Stromal cell of bone marrow (primary cell): ENCODE data around the gene LAMB4.

ENCODE experiments used
- DNase-seq: peaks from one replicate; pipeline ENCODE4 v3.0.0-alpha.2; 2012; ENCODE audit warnings: low read depth

Gene LAMB4

DNA sequence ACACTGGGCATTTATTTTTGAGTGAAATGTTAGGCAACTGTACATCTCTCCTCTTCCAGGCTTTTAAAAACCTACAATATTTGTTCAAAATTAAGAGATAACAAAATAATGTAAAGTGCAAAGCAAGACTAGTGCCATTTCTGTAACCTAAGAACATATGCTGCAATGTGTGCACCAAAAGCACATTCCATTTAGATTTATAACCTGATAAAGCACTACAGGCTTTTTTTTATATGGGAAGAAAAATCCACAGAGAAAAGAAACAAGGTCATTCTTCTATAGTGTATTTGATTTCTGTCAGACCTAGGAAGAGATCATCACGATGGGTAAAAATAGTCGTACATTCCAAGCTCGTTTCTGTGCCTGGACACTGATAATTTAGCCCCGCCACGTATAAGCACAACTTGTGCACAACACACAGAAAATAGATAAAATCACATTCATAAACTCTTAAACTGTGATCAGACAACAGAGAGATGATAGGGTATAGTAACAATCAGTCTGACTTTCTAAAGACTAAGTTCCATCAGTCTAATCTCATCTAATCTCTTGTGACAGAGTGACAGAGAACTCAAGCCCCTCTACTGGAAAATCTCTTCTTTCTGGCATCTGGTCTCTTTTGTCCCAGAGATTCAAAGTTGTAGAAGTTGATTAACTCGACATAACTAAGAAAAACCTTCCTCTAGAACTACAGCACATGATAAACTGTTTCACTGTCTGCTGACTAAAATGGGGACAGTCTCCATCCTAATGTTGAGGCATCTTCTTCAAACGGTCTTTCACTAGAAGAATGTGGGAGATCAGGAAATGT, 133.9 kb downstream of the LAMB4 start:
- DNase-seq = no peak

DNA sequence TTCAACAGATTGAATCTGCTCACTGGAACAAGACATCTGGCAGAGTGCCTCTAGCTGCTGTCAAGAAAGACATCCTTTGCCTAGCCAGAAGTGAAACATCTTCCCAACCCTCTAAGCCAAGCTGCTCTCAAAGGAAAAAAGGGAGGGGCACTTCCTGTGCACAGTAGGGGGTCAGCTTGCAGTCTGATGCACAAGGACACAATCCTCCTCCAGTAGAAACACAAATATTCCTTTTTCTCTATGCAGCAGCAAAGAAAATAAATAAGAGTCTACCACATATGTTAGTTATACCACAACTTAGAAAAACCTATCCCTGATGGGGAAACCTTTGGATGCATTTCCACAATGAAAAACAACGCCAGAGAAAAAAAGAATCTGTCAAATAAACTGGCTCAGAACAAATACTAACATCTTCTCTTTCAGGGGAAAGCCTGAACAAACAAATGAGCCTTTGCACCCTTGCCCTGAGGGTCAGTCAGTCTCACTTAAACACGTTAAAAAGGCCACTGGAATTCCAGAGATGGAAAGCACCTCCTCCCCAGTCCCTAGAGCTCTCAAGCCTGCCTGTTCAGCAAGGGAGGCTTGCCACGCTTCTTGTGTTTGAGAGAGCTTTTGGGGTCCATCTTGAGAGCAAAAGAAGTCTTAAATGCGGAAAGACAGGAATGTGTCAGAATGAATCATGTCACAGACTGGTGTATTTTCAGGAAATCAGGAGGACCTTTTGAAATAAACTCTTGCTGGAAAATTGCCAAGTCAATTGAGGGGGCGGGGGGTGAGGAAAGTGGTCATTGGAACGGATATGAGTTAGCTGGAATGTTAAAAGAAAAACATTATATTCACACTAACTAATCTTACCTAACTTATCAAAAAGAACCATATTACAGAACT, 134.7 kb downstream of the LAMB4 start:
- DNase-seq = peak; percentile 76

DNA sequence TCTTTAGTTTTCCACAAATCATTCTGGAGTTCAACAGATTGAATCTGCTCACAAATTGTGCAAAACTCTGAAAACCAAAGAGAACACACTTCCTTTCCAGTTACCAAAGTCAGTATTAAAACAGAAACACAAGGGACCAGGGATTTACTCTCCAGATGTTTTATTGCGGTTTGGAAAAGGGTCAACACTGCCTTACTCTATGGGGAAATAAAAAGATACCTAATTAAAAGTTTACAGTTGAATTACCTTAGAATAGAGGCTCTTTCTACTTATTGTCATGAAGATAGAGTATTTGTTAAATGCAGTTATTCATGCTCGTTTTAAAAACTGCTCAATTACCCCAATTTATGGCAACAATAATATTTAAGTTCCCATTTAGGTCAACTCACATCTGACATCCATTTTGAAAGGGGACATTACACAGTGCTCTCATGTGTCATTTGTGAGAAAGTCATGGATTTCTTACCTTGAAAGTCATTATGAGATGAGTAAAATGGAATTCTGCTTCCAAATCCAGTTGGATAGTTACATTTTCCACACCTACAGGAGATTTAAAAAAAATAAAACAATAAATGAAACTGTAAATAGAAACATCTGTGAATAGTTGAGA, 135.6 kb downstream of the LAMB4 start:
- no peak for DNase-seq

DNA sequence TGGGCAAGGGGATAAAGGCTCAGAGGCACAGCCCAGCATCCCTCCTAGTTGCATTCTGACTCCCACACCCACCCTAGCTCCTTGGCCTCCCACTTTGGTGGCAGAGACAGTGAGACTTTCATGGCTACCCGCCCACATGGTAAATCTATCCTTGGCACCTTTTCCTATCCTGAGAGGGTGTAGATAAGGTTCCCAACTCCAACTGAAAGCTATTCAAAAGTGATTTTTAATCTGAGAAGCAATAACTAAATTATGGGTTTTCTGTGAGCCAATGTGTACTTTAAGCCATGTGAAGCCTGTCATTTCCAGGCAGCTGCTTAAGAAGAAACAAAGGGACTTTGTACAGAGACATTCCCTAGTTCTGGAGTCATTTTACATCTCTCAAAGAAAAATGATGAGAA, 136.3 kb downstream of the LAMB4 start:
- no peak for DNase-seq

DNA sequence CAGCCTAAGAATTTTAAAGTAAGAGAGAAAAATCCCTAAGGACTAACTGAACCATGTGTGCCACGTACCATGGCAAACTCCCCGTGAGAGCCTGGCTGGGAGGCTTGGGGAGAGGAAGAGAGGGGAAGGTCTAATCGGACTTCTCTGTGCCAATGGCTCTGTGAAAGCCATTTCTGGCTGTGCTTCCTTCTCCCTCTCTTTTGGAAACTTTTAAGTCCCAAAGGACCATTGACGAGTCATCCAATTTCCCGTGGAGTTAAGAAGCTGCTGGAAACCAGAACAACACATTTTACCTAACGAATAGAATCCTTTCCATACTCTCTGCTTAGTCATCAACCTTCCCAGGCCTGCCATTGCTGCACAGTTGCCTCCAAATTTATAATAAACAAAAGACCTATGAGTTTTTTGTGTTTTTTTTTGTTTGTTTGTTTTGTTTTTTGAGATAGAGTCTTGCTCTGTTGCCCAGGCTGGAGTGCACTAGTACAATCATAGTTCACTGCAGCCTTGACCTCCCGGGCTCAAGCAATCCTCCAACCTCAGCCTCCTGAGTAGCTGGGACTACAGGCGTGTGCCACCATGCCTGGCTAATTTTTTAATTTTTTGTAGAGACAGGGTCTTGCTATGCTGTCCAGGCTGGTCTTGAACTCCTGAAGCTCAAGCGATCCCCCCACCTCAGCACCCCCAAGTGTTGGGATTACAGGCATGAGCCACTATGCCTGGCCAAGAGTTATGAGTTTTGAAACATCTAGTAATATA, 140.4 kb downstream of the LAMB4 start:
- peak; percentile 91 for DNase-seq

DNA sequence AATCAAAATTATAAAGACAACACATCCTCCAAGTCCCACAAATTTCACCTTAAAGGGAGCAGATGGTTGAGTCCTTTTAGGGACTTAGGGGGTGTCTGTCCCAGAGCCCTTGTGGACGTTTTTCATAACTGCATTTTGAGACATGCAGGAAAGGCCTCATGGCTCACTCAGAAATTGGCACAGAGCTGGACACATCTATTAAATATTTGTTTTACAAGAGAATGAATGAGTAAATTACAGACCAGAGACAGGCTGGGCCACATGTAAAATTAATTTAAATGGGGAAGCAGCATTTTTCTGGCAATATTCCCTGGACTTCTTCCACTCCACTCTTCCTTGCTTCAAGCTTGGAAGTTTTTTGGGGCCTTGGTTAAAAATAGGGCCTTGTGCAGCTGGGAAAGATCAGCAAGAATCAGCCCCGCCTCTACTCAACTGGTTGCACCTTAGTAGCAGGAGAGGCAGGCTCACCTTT, 147.2 kb downstream of the LAMB4 start:
- DNase-seq = no peak

DNA sequence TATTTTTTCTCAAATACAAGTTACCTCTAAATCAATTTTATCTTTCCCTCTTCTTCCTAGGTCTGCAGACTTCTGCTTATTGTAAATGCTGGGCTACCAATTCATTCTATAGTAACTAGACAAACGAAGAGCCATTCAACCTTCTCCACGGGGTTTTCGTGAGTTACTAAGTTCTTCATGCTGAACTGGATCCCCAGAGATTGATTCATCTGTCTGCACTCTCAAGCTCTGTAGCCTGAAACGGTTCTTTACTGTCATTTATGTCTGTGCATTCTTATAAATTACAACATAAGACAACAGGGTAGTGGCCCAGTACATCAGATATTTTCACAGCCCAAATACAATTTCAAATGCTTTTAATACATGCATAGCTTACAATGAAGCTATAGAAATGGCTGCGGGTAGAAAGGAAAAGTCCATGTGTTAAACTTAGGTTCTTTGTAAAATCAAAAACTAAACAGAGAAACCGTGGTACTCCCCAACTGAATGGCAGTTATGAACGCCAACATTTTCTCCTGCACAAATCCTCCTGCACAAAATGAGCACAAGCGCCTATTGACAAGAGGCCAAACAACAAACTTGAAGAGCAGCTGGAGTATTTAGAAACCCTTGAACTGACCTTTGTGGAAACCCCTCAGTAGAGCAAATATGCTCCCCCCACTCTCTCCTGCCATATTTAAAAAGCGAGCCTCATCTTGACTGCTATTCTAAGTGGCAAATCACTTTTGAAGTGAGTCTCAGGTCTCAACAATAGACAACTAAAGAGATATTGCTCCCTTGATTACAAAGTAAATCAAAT, 147.9 kb downstream of the LAMB4 start:
- DNase-seq = no peak

DNA sequence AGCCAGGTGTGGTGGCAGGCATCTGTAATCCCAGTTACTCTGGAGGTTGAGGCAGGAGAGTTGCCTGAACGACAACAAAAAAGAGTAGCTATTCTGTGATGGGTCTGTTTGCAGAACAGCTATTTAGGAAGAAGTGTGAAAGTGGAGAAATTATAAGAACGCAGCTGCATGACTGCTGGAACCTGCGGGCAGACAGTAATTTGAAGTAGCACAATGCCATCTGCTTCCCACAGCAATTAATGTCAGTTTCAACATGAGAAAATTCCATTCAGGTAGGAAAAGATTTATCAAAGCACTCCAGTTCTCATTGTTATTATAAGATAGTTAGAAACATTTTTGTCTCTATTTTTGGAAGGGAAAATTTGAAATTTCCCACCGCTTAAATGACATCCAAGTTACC, 148.7 kb downstream of the LAMB4 start:
- DNase-seq = no peak

DNA sequence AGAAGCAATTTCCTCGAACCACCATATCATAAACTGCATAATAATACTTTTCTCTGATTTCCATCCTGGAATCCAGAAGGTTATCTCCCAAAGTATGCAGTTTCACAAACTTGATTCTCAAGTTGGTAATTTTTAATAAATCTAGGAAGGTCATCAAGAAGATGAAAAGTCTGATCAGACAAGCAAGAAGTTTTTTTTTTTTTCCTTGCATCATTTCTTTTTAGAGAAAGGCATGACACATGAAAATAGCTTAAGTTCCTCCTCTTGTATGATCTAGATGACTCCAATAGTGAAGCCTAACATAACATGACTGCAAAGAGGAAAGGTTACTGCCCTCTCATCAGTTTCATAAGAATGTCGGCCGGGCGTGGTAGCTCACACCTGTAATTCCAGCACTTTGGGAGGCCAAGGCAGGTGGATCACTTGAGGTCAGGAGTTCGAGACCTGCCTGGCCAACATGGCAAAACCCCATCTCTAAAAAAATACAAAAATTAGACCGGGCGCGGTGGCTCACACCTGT, 149.4 kb downstream of the LAMB4 start:
- DNase-seq = no peak

DNA sequence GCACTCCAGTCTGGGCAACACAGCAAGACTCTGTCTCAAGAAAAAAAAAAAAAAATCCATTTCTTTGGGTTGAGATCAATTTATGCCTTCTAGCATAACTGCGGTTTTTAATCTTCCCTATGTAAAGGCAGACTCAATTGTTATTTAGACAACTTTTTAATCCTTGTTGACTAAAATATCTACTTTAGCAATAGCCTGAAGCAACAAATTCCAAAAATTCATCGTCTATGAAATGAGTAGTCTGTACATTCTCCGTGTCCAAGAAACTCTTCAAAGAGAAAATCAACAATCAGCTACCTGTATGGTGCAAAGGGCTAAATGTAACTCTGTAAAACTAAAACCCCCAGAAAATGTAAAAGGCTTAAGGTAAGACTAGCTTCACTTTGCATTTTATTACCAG, 150.0 kb downstream of the LAMB4 start:
- no peak for DNase-seq

DNA sequence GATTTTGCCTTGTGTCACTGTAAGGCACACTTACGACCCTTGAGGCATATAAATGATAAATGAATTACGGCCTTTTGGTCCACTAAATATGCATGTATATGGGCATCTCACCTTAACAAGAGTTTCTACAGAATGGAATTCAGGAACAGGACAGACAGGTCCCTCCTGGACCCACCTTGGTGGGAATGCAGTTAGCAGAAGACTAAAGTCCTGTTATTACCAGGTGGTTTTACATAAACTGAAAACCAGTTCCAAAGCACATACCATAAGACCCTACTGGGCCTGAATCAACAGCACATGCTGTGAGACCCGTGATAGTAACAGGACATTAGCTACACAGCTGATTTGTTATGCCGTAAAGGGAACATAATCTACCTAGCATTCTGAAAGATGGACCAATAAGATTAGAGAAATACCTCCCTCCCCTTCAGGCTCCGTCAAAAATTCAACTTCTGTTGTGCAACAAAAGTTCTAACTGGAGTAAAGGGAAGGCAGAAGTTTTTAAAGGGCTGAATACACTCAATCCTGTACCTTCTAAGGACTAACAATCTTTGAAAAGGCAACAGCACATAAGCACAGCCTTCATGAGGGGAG, 151.2 kb downstream of the LAMB4 start:
- no peak for DNase-seq

DNA sequence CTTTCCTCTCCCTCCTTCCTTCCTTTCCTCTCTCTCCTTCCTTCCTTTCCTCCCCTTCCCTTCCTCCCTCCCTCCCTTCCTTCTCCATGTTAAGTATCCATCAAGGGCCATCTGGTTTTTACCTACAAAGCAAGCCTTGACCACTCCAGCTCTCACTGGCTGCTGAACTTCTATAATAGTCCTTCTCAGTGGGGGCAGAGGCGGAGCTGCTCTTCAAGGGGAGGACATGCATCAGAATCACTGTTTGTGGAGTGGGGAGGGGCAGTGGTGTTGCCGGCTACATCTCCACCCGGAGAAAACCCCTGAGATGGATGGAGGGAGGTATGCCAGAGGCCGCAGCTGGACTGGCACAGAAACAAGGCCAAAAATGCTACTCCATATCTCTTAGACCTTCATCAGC, 153.1 kb downstream of the LAMB4 start:
- no peak for DNase-seq

DNA sequence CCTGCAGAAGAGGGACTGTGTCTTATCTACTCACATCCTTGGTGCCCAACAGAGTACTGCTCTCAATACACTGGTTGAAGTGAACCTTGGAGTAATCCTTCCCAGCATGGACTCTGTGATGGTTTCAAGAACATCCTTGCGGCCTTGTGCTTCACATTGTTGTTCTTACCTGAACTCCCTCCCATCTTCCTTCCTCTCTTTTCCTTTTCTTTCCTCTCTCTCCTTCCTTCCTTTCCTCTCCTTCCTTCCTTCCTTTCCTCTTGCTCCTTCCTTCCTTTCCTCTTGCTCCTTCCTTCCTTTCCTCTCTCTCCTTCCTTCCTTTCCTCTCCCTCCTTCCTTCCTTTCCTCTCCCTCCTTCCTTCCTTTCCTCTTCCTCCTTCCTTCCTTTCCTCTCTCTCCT, 153.5 kb downstream of the LAMB4 start:
- DNase-seq = no peak

DNA sequence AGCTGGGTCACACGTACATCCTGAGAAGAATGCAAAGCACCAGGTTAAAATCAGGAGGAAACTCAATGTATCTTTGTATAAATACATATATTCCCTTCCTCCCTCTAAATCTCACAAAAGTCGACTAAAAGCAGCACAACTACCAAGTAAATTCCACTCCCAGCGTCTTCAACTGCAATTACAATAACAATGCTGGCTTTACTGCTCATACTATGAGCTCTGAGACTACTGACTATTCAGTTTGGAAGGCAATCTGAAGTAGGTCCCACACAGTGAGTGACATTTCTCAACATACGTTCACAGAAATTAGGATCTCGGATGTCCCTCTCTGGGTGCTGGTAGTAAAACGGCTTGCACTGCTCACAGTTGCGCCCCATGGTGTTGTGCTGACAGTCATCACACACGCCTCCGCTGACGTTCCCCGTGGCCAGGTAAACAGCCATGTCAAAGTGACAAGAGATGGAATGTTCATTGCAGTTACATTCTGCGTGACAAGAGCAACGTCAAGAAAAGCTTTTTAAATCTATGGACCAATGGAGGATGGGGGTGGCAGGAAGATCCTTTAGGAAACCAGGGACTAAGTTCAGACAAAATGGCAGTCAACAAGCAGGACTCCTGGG, 154.7 kb downstream of the LAMB4 start:
- DNase-seq = no peak

DNA sequence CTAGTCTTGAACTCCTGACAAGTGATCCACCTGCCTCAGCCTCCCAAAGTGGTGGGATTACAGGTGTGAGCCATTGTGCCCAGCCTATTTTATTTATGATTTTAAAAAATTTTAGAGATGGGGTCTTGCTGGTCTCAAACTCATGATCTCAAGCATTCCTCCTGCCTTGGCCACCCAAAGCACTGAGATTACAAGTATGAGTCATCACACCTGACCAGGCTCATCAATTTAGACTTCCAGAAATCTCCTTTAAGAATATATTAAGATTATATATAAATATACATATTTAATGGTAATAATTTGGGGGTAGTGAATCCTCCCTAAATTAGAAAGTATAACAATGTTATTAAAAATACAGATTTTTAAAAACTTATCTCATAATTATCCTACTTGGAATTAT, 156.3 kb downstream of the LAMB4 start:
- no peak for DNase-seq
